Bronchial epithelial cell (primary cell): Measurements from ENCODE around the gene SPPL2B. TPM values are rescaled to one million over a fixed set of nuclear protein-coding genes. Genes with fewer than 3 reads are reported as not detected.

ENCODE experiments used
- DNase-seq: peaks from one replicate; pipeline ENCODE4 v3.0.0-alpha.2; 2010; ENCODE audit warnings: low read depth
- FAIRE-seq: peaks from 2 replicates; lab custom pipeline; 2011; peaks lifted over from hg19 to GRCh38; lab: Jason Lieb, UNC
- H3K27me3 ChIP-seq: 2 replicates; pipeline ENCODE4 v1.5.1; 2011; ENCODE audit warnings: low read length; ENCODE audit not compliant: control insufficient read depth, insufficient read depth
- H3K36me3 ChIP-seq: 2 replicates; pipeline ENCODE4 v1.5.1; 2011; ENCODE audit warnings: low read length; ENCODE audit not compliant: control insufficient read depth, insufficient read depth
- H3K4me3 ChIP-seq: 2 replicates; pipeline ENCODE4 v1.5.1; 2011; ENCODE audit warnings: mild to moderate bottlenecking, low read depth, low read length, control low read depth
- CTCF ChIP-seq: IDR thresholded peaks from 2 replicates; pipeline ENCODE4 v1.5.1; 2011; ENCODE audit warnings: mild to moderate bottlenecking, moderate library complexity, low read length, control low read depth, inconsistent platforms; ENCODE audit not compliant: insufficient read depth, severe bottlenecking
- total RNA-seq: library from RNA; depleted of rRNA; stranded (reverse); fragments of >200 nt; gene quantifications from 2 replicates; pipeline ENCODE4 v1.2.1, GENCODE V29; 2014

The SPPL2B gene
- total RNA-seq, 1 donor from 2014 or later, result 10.0 TPM

- no peak overlapping the region for H3K4me3 ChIP-seq
- no peak for DNase-seq
- no peak for FAIRE-seq
- H3K36me3 ChIP-seq, result no peaks in the 10 kb centered on the region
- no peak for TF ChIP-seq CTCF
- peaks cover 7% of the 10 kb centered on the region for H3K27me3 ChIP-seq
These were observed 33.0 kb downstream of the SPPL2B start for GRCh38 chr19:2361246-2362045.

- TF ChIP-seq CTCF, result no peak
- DNase-seq (no peak), FAIRE-seq (peak; percentile 89)
- Histone ChIP-seq H3K4me3 (no peak overlapping the region), H3K36me3 (no peaks in the 10 kb centered on the region), H3K27me3 (peaks cover 7% of the 10 kb centered on the region)
These were observed 33.8 kb downstream of the SPPL2B start for GRCh38 chr19:2362046-2362969.

GRCh38 chr19:2362970-2363300 lies 34.5 kb downstream of the SPPL2B start:
- Histone ChIP-seq H3K36me3 (no peaks in the 10 kb centered on the region), H3K4me3 (no peak overlapping the region), H3K27me3 (peaks cover 7% of the 10 kb centered on the region)
- no peak for FAIRE-seq
- no peak for TF ChIP-seq CTCF
- no peak for DNase-seq

- FAIRE-seq (no peak), DNase-seq (no peak)
- no peak for TF ChIP-seq CTCF
- no peaks in the 10 kb centered on the region for H3K36me3 ChIP-seq
- no peak overlapping the region for H3K4me3 ChIP-seq
- H3K27me3 ChIP-seq, result peaks cover 7% of the 10 kb centered on the region
These were observed 34.9 kb downstream of the SPPL2B start for GRCh38 chr19:2363419-2363818.

GRCh38 chr19:2365201-2365970 lies 36.9 kb downstream of the SPPL2B start:
- H3K36me3 ChIP-seq, result no peaks in the 10 kb centered on the region
- FAIRE-seq (no peak), DNase-seq (no peak)
- H3K27me3 ChIP-seq, result peaks cover 1% of the 10 kb centered on the region
- H3K4me3 ChIP-seq, result no peak overlapping the region
- TF ChIP-seq CTCF, result no peak
